WTC11 (cell line): ENCODE data around the gene PTPRG.

Experiments used
- AFF4 ChIP-seq: sonication (generic); formaldehyde crosslinking; IDR thresholded peaks from 2 replicates; pipeline ENCODE4 v1.8.1; 2023; ENCODE audit warnings: mild to moderate bottlenecking, missing genetic modification reagents, borderline replicate concordance
- CTCF ChIP-seq: fragments of 200-600 bp; IDR thresholded peaks from 2 replicates; pipeline ENCODE4 v1.8.0; 2022; ENCODE audit warnings: antibody characterized with exemption
- E2F5 ChIP-seq: sonication (generic); formaldehyde crosslinking; IDR thresholded peaks from 2 replicates; pipeline ENCODE4 v1.8.1; 2022; ENCODE audit warnings: mild to moderate bottlenecking, moderate library complexity, missing genetic modification reagents
- JUN ChIP-seq: sonication (generic); formaldehyde crosslinking; IDR thresholded peaks from 2 replicates; pipeline ENCODE4 v1.8.0; 2023; ENCODE audit warnings: mild to moderate bottlenecking, missing genetic modification reagents
- MXD4 ChIP-seq: fragments of 250-450 bp; sonication (Bioruptor Pico); IDR thresholded peaks from 2 replicates; pipeline ENCODE4 v1.8.0; 2021; ENCODE audit warnings: mild to moderate bottlenecking, moderate library complexity, borderline replicate concordance
- NFYB ChIP-seq: sonication (generic); formaldehyde crosslinking; conservative IDR thresholded peaks from 2 replicates; pipeline ENCODE4 v1.8.0; 2022; ENCODE audit warnings: low read depth, missing genetic modification reagents
- ZNF671 ChIP-seq: fragments of 250-450 bp; sonication (Bioruptor Pico); IDR thresholded peaks from 2 replicates; pipeline ENCODE4 v1.8.0; 2021; ENCODE audit warnings: mild to moderate bottlenecking
- TF ChIP-seq, protein P1 (sequence below): sonication (generic); formaldehyde crosslinking; IDR thresholded peaks from 2 replicates; pipeline ENCODE4 v1.8.0; 2022; ENCODE audit warnings: mild to moderate bottlenecking, missing genetic modification reagents
- TF ChIP-seq, protein P2 (sequence below): sonication (generic); formaldehyde crosslinking; conservative IDR thresholded peaks from 2 replicates; pipeline ENCODE4 v1.8.1; 2023; ENCODE audit warnings: mild to moderate bottlenecking, low read depth, missing genetic modification reagents, moderate library complexity

GRCh38 chr3:61748288-61748687, 186.9 kb downstream of the PTPRG start:
- TF ChIP-seq, protein P1, sequence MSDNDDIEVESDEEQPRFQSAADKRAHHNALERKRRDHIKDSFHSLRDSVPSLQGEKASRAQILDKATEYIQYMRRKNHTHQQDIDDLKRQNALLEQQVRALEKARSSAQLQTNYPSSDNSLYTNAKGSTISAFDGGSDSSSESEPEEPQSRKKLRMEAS (CRISPR knock-in tag) = no peak
- no peak for TF ChIP-seq NFYB (CRISPR knock-in tag)
- no peak for TF ChIP-seq ZNF671 (CRISPR knock-in tag)
- no peak for TF ChIP-seq E2F5
- no peak for TF ChIP-seq AFF4 (CRISPR knock-in tag)
- TF ChIP-seq CTCF = no peak
- TF ChIP-seq MXD4 (CRISPR knock-in tag) = no peak
- TF ChIP-seq, protein P2, sequence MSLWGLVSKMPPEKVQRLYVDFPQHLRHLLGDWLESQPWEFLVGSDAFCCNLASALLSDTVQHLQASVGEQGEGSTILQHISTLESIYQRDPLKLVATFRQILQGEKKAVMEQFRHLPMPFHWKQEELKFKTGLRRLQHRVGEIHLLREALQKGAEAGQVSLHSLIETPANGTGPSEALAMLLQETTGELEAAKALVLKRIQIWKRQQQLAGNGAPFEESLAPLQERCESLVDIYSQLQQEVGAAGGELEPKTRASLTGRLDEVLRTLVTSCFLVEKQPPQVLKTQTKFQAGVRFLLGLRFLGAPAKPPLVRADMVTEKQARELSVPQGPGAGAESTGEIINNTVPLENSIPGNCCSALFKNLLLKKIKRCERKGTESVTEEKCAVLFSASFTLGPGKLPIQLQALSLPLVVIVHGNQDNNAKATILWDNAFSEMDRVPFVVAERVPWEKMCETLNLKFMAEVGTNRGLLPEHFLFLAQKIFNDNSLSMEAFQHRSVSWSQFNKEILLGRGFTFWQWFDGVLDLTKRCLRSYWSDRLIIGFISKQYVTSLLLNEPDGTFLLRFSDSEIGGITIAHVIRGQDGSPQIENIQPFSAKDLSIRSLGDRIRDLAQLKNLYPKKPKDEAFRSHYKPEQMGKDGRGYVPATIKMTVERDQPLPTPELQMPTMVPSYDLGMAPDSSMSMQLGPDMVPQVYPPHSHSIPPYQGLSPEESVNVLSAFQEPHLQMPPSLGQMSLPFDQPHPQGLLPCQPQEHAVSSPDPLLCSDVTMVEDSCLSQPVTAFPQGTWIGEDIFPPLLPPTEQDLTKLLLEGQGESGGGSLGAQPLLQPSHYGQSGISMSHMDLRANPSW (CRISPR knock-in tag) = no peak
- TF ChIP-seq JUN (CRISPR knock-in tag) = no peak
